Panc1 (cell line): ENCODE data around the gene SPECC1L. TPM values are rescaled to one million over a fixed set of nuclear protein-coding genes. Genes with fewer than 3 reads are reported as not detected.

ENCODE experiments used
- ATAC-seq: fragments of 200-7000 bp; cut with Tn5 transposase; 2 replicates; pipeline ENCODE4 v1.9.1; 2020; ENCODE audit warnings: mild to moderate bottlenecking, moderate library complexity
- BruUV-seq: library from RNA; stranded (reverse); fragments of 400-500 nt; replicated peaks from 2 replicates; lab custom pipeline; 2021; lab: Mats Ljungman, UMichigan
- CTCF ChIA-PET: fragments of 300-600 bp; sonication (Branson Sonifier 250); formaldehyde crosslinking; loops from one replicate; lab custom pipeline; 2022; ENCODE audit warnings: antibody characterized with exemption; lab: Charles Lee
- POLR2A ChIA-PET: fragments of 300-600 bp; sonication (Branson Sonifier 250); formaldehyde crosslinking; loops from one replicate; lab custom pipeline; 2022; ENCODE audit warnings: antibody characterized with exemption; lab: Charles Lee
- DNase-seq: peaks from one replicate; pipeline ENCODE4 v3.0.0-alpha.2; 2010; ENCODE audit warnings: low read depth, low spot score
- H3K27ac ChIP-seq: 2 replicates; pipeline ENCODE4 v1.5.1; 2011; ENCODE audit warnings: mild to moderate bottlenecking, low read length, inconsistent platforms
- H3K27me3 ChIP-seq: fragments of 200-500 bp; sonication (Bioruptor generic); 2 replicates; pipeline ENCODE4 v1.6.0; 2014; ENCODE audit warnings: low read length, inconsistent platforms; ENCODE audit not compliant: control insufficient read depth, insufficient read depth
- H3K36me3 ChIP-seq: fragments of 200-500 bp; sonication (Bioruptor generic); 2 replicates; pipeline ENCODE4 v1.5.1; 2014; ENCODE audit warnings: inconsistent platforms, mild to moderate bottlenecking, low read length, moderate library complexity; ENCODE audit not compliant: control insufficient read depth, insufficient read depth
- H3K4me1 ChIP-seq: 2 replicates; pipeline ENCODE4 v1.5.1; 2011; ENCODE audit warnings: inconsistent platforms, mild to moderate bottlenecking, low read length, moderate library complexity; ENCODE audit not compliant: control insufficient read depth, insufficient read depth
- H3K4me3 ChIP-seq, 2 experiments: 2 replicates each; pipeline ENCODE4 v1.5.1; 2011 to 2012; ENCODE audit warnings: low read depth in 2 of 2, low read length in 2 of 2, mild to moderate bottlenecking in 2 of 2, inconsistent platforms in 1 of 2, moderate library complexity in 1 of 2
- H3K9me3 ChIP-seq: fragments of 200-500 bp; sonication (Bioruptor generic); 2 replicates; pipeline ENCODE4 v1.5.1; 2014; ENCODE audit warnings: low read depth, mild to moderate bottlenecking, inconsistent platforms, low read length, moderate library complexity; ENCODE audit not compliant: control insufficient read depth, insufficient read depth
- CTCF ChIP-seq: fragments of 450-650 bp; IDR thresholded peaks from 2 replicates; pipeline ENCODE4 v1.5.1; 2017; ENCODE audit warnings: mild to moderate bottlenecking
- POLR2AphosphoS5 ChIP-seq: IDR thresholded peaks from 2 replicates; pipeline ENCODE4 v1.6.1; 2012; ENCODE audit warnings: mild to moderate bottlenecking, low read depth, low read length, moderate library complexity
- REST ChIP-seq, 2 experiments: IDR thresholded peaks; 2 replicates each; pipeline ENCODE4 v1.6.1; 2011 to 2012; ENCODE audit warnings: low read depth in 2 of 2, control low read depth in 1 of 2, low read length in 1 of 2, mild to moderate bottlenecking in 1 of 2, moderate library complexity in 1 of 2; ENCODE audit not compliant: insufficient read depth in 1 of 2
- SIN3A ChIP-seq: IDR thresholded peaks from 2 replicates; pipeline ENCODE4 v1.6.1; 2012; ENCODE audit warnings: low read depth, mild to moderate bottlenecking, low read length, moderate library complexity, borderline replicate concordance; ENCODE audit not compliant: insufficient read depth
- TCF7L2 ChIP-seq: IDR thresholded peaks from 2 replicates; pipeline ENCODE4 v1.6.1; 2011; ENCODE audit warnings: mild to moderate bottlenecking, low read depth, low read length, inconsistent platforms
- in situ Hi-C: cut with HindIII; loops from 2 replicates; pipeline ENCODE4 v1.10.0; 2016; ENCODE audit warnings: low sequenced_read_pairs, low pct_unique_long_range_greater_than_20kb
- intact Hi-C: fragments of 100-400 bp; cut with micrococcal nuclease; formaldehyde crosslinking; loops from one replicate; pipeline ENCODE4 v1.10.0; 2022; ENCODE audit not compliant: unreplicated experiment
- total RNA-seq: library from RNA; stranded (reverse); gene quantifications from one replicate; pipeline ENCODE4 v1.2.1, GENCODE V29; 2021; ENCODE audit not compliant: unreplicated experiment

Gene SPECC1L
- total RNA-seq, 1 experiment from 2014 or later = 43.3 TPM

- intact Hi-C loops (no loop called here), in situ Hi-C loops (no loop called here)
- POLR2A ChIA-PET = no interaction called here
Measured at GRCh38 chr22:24390576-24390975, 119.9 kb downstream of the SPECC1L start.

GRCh38 chr22:24391836-24392217, 121.2 kb downstream of the SPECC1L start:
- H3K4me3 ChIP-seq = no peak overlapping the region
- H3K27ac ChIP-seq = no peak overlapping the region
- intact Hi-C loops (no loop called here), in situ Hi-C loops (no loop called here)
- H3K9me3 ChIP-seq = no peaks in the 10 kb centered on the region
- ATAC-seq = no peak
- peaks cover 3% of the 10 kb centered on the region; the same call in 1 of the 2 replicates for H3K4me1 ChIP-seq
- no TSS peak for BruUV-seq
- H3K27me3 ChIP-seq = no peaks in the 10 kb centered on the region
- DNase-seq = no peak
- no peaks in the 10 kb centered on the region; the same call in 1 of the 2 replicates for H3K36me3 ChIP-seq
- no peak for TF ChIP-seq TCF7L2
- CTCF ChIA-PET = no interaction called here
- POLR2A ChIA-PET = no interaction called here

More at GRCh38 chr22:24390576-24390975, 119.9 kb downstream of the SPECC1L start:
- BruUV-seq = no TSS peak
- H3K4me1 ChIP-seq = peaks cover 3% of the 10 kb centered on the region; the same call in 1 of the 2 replicates
- no peak for DNase-seq
- ATAC-seq = no peak
- H3K9me3 ChIP-seq = no peaks in the 10 kb centered on the region
- H3K4me3 ChIP-seq = no peak overlapping the region
- no peaks in the 10 kb centered on the region for H3K27me3 ChIP-seq
- TF ChIP-seq SIN3A = no peak
- TF ChIP-seq POLR2AphosphoS5 = no peak
- TF ChIP-seq TCF7L2 = no peak
- no peak for TF ChIP-seq REST (IDR thresholded peaks at IDR 0.05; ENCODE audit: insufficient read depth in 1 of 2, low read depth in 2 of 2, low read length in 1 of 2)
- CTCF ChIA-PET = no interaction called here
- H3K27ac ChIP-seq = no peak overlapping the region
- no peaks in the 10 kb centered on the region for H3K36me3 ChIP-seq

GRCh38 chr22:24392218-24392931, 121.7 kb downstream of the SPECC1L start:
- ATAC-seq = no peak
- intact Hi-C loops = no loop called here
- POLR2A ChIA-PET = no interaction called here

More at GRCh38 chr22:24392218-24392931, 121.7 kb downstream of the SPECC1L start:
- in situ Hi-C loops = no loop called here
- Histone ChIP-seq H3K27me3 (no peaks in the 10 kb centered on the region), H3K36me3 (no peaks in the 10 kb centered on the region; the same call in 1 of the 2 replicates), H3K27ac (no peak overlapping the region), H3K9me3 (no peaks in the 10 kb centered on the region), H3K4me1 (peaks cover 3% of the 10 kb centered on the region; the same call in 1 of the 2 replicates), H3K4me3 (no peak overlapping the region)
- BruUV-seq = no TSS peak
- CTCF ChIA-PET = no interaction called here
- TF ChIP-seq SIN3A (no peak), TCF7L2 (no peak), REST (IDR thresholded peaks at IDR 0.05; ENCODE audit: insufficient read depth in 1 of 2, low read depth in 2 of 2, low read length in 1 of 2) (no peak), CTCF (no peak), POLR2AphosphoS5 (no peak)
- DNase-seq = no peak
